Body of pancreas (tissue), 4 donors: ENCODE measurements around the gene ZNF541.
A peak's percentile ranks its signal among the peaks of the same experiment; 100 is the strongest.

Experiments
- CTCF ChIP-seq, 7 experiments: fragments of 450-650 bp in 4 of 7; fragments of 200-600 bp in 3 of 7; sonication (generic) in 3 of 7; IDR thresholded peaks; one replicate each; pipeline ENCODE4 v1.5.1; 2016 to 2019; ENCODE audit warnings: antibody characterized with exemption in 7 of 7
- POLR2A ChIP-seq, 3 donors: fragments of 450-650 bp; IDR thresholded peaks; one replicate each; pipeline ENCODE4 v1.6.1; 2016; ENCODE audit warnings: antibody characterized with exemption in 3 of 3, mild to moderate bottlenecking in 2 of 3

- peak in 1 of 7 experiments; percentile 8 for TF ChIP-seq CTCF (IDR thresholded peaks at IDR 0.05)
- peak in 1 of 3 donors; percentile 49 for TF ChIP-seq POLR2A (IDR thresholded peaks at IDR 0.05)
Measured at GRCh38 chr19:47609906-47610894, 37.3 kb upstream of the ZNF541 start.
